ENCODE measurements around the gene PARD6B. TPM values are rescaled to one million over a fixed set of nuclear protein-coding genes. Genes with fewer than 3 reads are reported as not detected.

Gene PARD6B
- total and polyA plus RNA-seq, 4 experiments from 2014 or later = 0.71 to 12.7 (median 5.9) TPM

GRCh38 chr20:50721881-50722281 lies 9.5 kb upstream of the PARD6B start:
- CTCF ChIA-PET (ENCODE audit: partially characterized antibody) = no interaction called here
- no peak overlapping the region for H3K27ac Mint-ChIP-seq
- H3K9me3 Mint-ChIP-seq = no peaks in the 10 kb centered on the region
- Histone ChIP-seq H3K4me3 (ENCODE audit: low read length in 2 of 2) (no peak overlapping the region), H3K4me1 (ENCODE audit: insufficient read depth, low read length) (no peaks in the 10 kb centered on the region), H3K36me3 (ENCODE audit: insufficient read depth, low read length) (no peaks in the 10 kb centered on the region), H3K27ac (ENCODE audit: low read depth, low read length) (no peak overlapping the region), H3K27me3 (ENCODE audit: insufficient read depth, low read length) (no peaks in the 10 kb centered on the region), H3K9me3 (ENCODE audit: control insufficient read depth in 1 of 2, low read length in 2 of 2) (no peaks in the 10 kb centered on the region)
- intact Hi-C loops (cut with micrococcal nuclease) = no loop called here
- H3K4me3 Mint-ChIP-seq = no peak overlapping the region
- H3K36me3 Mint-ChIP-seq = no peaks in the 10 kb centered on the region
- H3K4me1 Mint-ChIP-seq = no peaks in the 10 kb centered on the region
- DNase-seq = no peak
- peaks cover 0 to 2% of the 10 kb centered on the region in 2 donors for H3K27me3 Mint-ChIP-seq
- POLR2A ChIA-PET (ENCODE audit: partially characterized antibody) = no interaction called here

- Histone ChIP-seq H3K4me3 (ENCODE audit: low read length in 2 of 2) (no peak overlapping the region), H3K9me3 (ENCODE audit: control insufficient read depth in 1 of 2, low read length in 2 of 2) (no peaks in the 10 kb centered on the region), H3K4me1 (ENCODE audit: insufficient read depth, low read length) (no peaks in the 10 kb centered on the region), H3K27me3 (ENCODE audit: insufficient read depth, low read length) (no peaks in the 10 kb centered on the region), H3K36me3 (ENCODE audit: insufficient read depth, low read length) (no peaks in the 10 kb centered on the region), H3K27ac (ENCODE audit: low read depth, low read length) (no peak overlapping the region)
- intact Hi-C loops (cut with micrococcal nuclease) = no loop called here
- Mint-ChIP-seq H3K9me3 (no peaks in the 10 kb centered on the region), H3K27me3 (peaks cover 0 to 2% of the 10 kb centered on the region in 2 donors), H3K27ac (no peak overlapping the region), H3K4me3 (no peak overlapping the region), H3K4me1 (no peaks in the 10 kb centered on the region), H3K36me3 (no peaks in the 10 kb centered on the region)
- DNase-seq = no peak
- ChIA-PET POLR2A (ENCODE audit: partially characterized antibody) (no interaction called here), CTCF (ENCODE audit: partially characterized antibody) (no interaction called here)
Observed at GRCh38 chr20:50722424-50723155, 8.8 kb upstream of the PARD6B start.

DNA sequence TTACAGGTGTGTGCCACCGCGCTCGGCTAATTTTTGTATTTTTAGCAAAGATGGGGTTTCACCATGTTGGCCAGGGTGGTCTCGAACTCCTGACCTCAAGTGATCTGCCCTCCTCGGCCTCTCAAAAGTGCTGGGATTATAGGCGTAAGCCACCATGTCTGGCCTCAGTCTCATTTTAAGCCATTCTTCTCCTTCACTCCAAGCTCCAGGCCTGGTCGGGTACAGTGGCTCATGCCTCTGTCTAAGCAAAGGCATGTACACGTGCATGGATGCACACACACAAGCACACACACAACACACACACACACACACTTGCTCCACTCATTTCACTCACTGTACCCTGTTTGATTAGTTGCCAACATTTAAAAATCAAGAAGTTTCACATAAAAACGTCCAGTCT lies 7.7 kb upstream of the PARD6B start:
- POLR2A ChIA-PET (ENCODE audit: partially characterized antibody) = no interaction called here
- intact Hi-C loops (cut with micrococcal nuclease) = no loop called here
- Mint-ChIP-seq H3K27ac (no peak overlapping the region), H3K9me3 (no peaks in the 10 kb centered on the region), H3K4me3 (no peak overlapping the region), H3K4me1 (no peaks in the 10 kb centered on the region), H3K36me3 (no peaks in the 10 kb centered on the region), H3K27me3 (no peaks in the 10 kb centered on the region)
- CTCF ChIA-PET (ENCODE audit: partially characterized antibody) = no interaction called here
- Histone ChIP-seq H3K27me3 (ENCODE audit: insufficient read depth, low read length) (no peaks in the 10 kb centered on the region), H3K36me3 (ENCODE audit: insufficient read depth, low read length) (no peaks in the 10 kb centered on the region), H3K9me3 (ENCODE audit: control insufficient read depth in 1 of 2, low read length in 2 of 2) (no peaks in the 10 kb centered on the region), H3K27ac (ENCODE audit: low read depth, low read length) (no peak overlapping the region), H3K4me3 (ENCODE audit: low read length in 2 of 2) (no peak overlapping the region), H3K4me1 (ENCODE audit: insufficient read depth, low read length) (no peaks in the 10 kb centered on the region)
- no peak for DNase-seq

DNA sequence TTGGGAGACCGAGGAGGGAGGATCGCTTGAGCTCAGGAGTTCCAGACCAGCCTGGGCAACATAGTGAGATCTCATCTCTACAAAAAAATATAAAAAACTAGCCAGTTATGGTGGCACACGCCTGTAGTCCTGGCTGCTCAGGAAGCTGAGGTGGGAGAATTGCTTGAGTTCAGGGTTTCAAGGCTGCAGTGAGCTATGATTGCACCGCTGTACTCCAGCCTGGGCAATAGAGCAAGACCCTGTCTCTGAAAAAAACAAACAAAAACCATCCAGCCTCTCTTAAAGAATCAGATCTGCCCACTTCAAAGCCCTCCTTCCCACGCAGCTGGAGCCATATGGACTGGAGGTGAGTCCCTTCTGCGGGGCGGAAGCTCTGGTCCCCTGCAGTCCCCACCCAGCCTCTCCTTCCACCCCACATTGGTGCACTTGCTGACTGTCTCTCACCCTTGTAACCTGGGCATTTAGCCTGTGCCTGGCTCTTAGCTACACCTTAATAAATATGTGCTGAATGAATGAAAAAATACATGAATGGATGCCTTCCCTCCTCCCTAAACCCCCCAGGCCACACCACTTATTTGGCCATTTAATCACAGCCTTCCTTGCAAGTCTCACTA lies 7.2 kb upstream of the PARD6B start:
- CTCF ChIA-PET (ENCODE audit: partially characterized antibody) = no interaction called here

GRCh38 chr20:50724851-50725723 lies 6.3 kb upstream of the PARD6B start:
- Mint-ChIP-seq H3K27ac (no peak overlapping the region), H3K4me1 (peaks cover 0 to under 1% (median 0%) of the 10 kb centered on the region in 4 donors), H3K9me3 (peaks cover 0 to 2% (median 0%) of the 10 kb centered on the region in 8 donors), H3K36me3 (no peaks in the 10 kb centered on the region), H3K27me3 (no peaks in the 10 kb centered on the region), H3K4me3 (no peak overlapping the region)
- intact Hi-C loops (cut with micrococcal nuclease) = no loop called here
- Histone ChIP-seq H3K4me1 (ENCODE audit: insufficient read depth, low read length) (no peaks in the 10 kb centered on the region), H3K9me3 (ENCODE audit: control insufficient read depth in 1 of 2, low read length in 2 of 2) (no peaks in the 10 kb centered on the region), H3K4me3 (ENCODE audit: low read length in 2 of 2) (no peak overlapping the region), H3K27me3 (ENCODE audit: insufficient read depth, low read length) (no peaks in the 10 kb centered on the region), H3K36me3 (ENCODE audit: insufficient read depth, low read length) (no peaks in the 10 kb centered on the region), H3K27ac (ENCODE audit: low read depth, low read length) (no peak overlapping the region)
- DNase-seq = no peak
- POLR2A ChIA-PET (ENCODE audit: partially characterized antibody) = no interaction called here
- CTCF ChIA-PET (ENCODE audit: partially characterized antibody) = interaction anchor here (1.3 kb wide), 1 partner anchor 69 kb away, joined by 4 read pairs; no protein-coding TSS in a partner anchor

More for the DNA sequence above, 7.2 kb upstream of the PARD6B start:
- no peaks in the 10 kb centered on the region for H3K4me1 ChIP-seq (ENCODE audit: insufficient read depth, low read length)
- H3K27ac ChIP-seq (ENCODE audit: low read depth, low read length) = no peak overlapping the region
- no peak for DNase-seq
- H3K9me3 ChIP-seq (ENCODE audit: control insufficient read depth in 1 of 2, low read length in 2 of 2) = no peaks in the 10 kb centered on the region
- intact Hi-C loops (cut with micrococcal nuclease) = no loop called here
- H3K27me3 ChIP-seq (ENCODE audit: insufficient read depth, low read length) = no peaks in the 10 kb centered on the region
- Mint-ChIP-seq H3K27ac (no peak overlapping the region), H3K4me1 (no peaks in the 10 kb centered on the region), H3K4me3 (no peak overlapping the region), H3K27me3 (no peaks in the 10 kb centered on the region), H3K9me3 (peaks cover 0 to 2% (median 0%) of the 10 kb centered on the region in 8 donors), H3K36me3 (no peaks in the 10 kb centered on the region)
- H3K36me3 ChIP-seq (ENCODE audit: insufficient read depth, low read length) = no peaks in the 10 kb centered on the region
- POLR2A ChIA-PET (ENCODE audit: partially characterized antibody) = no interaction called here
- no peak overlapping the region for H3K4me3 ChIP-seq (ENCODE audit: low read length in 2 of 2)

DNA sequence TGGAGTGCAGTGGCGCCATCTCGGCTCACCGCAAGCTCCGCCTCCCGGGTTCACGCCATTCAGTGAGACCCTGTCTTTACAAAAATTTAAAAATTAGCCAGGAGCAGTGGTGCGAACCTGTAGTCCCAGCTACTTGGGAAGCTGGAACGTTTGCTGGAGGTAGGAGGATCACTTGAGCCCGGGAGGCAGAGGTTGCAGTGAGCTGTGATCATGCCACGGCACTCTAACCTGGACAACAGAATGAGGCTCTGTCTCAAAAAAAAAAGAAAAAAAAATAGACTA lies 5.7 kb upstream of the PARD6B start:
- Mint-ChIP-seq H3K4me1 (peaks cover 0 to 6% (median under 1%) of the 10 kb centered on the region in 4 donors), H3K27ac (no peak overlapping the region), H3K4me3 (no peak overlapping the region), H3K36me3 (no peaks in the 10 kb centered on the region), H3K27me3 (no peaks in the 10 kb centered on the region), H3K9me3 (peaks cover 0 to 2% (median 0%) of the 10 kb centered on the region in 8 donors)
- CTCF ChIA-PET (ENCODE audit: partially characterized antibody) = interaction anchor here (1.3 kb wide), 1 partner anchor 69 kb away, joined by 4 read pairs; no protein-coding TSS in a partner anchor
- Histone ChIP-seq H3K36me3 (ENCODE audit: insufficient read depth, low read length) (no peaks in the 10 kb centered on the region), H3K9me3 (ENCODE audit: control insufficient read depth in 1 of 2, low read length in 2 of 2) (no peaks in the 10 kb centered on the region), H3K27me3 (ENCODE audit: insufficient read depth, low read length) (no peaks in the 10 kb centered on the region), H3K4me1 (ENCODE audit: insufficient read depth, low read length) (peaks cover 4% of the 10 kb centered on the region), H3K4me3 (ENCODE audit: low read length in 2 of 2) (no peak overlapping the region), H3K27ac (ENCODE audit: low read depth, low read length) (no peak overlapping the region)
- POLR2A ChIA-PET (ENCODE audit: partially characterized antibody) = no interaction called here
- intact Hi-C loops (cut with micrococcal nuclease) = no loop called here
- DNase-seq = no peak

DNA sequence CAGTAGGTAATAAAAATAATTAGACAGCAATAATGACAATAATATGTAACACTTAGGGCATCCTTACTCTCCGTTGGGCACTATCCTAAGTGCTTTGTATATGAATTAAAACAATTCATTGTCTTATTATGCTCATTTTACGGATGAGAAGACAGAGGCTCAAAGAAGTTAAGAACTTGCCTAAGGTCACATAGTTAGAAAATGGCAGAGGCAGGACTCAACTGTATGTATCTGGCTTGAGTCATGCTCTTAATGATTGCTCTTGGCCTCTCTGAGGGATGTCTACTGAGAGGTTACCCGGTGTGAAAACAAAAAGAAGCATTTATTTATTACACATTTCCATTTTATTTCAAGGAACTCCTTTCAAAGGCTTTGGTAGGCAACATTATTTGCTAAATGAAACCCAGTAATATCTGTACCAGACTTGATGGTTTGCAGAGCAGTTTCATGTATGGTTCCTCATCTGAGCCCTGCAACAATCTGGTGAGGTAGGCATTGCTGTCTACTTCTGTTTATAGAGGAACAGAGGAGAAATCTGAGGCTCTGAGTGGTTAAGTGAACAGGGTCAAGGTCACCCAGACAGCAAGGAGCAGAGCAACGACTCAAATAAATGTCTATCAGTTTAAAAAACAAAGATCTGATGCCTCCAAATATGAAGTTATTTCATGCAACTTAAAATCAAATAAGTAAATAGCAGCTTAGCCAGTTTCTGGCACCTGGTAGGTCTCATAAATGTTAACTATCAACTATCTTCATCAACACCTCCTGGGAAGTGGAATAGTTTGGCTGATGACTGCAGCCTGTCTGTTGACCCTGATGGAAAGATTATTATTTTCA lies 4.2 kb upstream of the PARD6B start:
- H3K27ac Mint-ChIP-seq = no peak overlapping the region
- H3K36me3 Mint-ChIP-seq = peaks cover 0 to 3% of the 10 kb centered on the region in 2 donors
- ChIA-PET POLR2A (ENCODE audit: partially characterized antibody) (no interaction called here), CTCF (ENCODE audit: partially characterized antibody) (no interaction called here)
- H3K27me3 Mint-ChIP-seq = no peaks in the 10 kb centered on the region
- H3K36me3 ChIP-seq (ENCODE audit: insufficient read depth, low read length) = no peaks in the 10 kb centered on the region
- no peak overlapping the region for H3K4me3 Mint-ChIP-seq
- peaks cover 0 to 2% (median 0%) of the 10 kb centered on the region in 8 donors for H3K9me3 Mint-ChIP-seq
- H3K27ac ChIP-seq (ENCODE audit: low read depth, low read length) = no peak overlapping the region
- DNase-seq = no peak
- H3K9me3 ChIP-seq (ENCODE audit: control insufficient read depth in 1 of 2, low read length in 2 of 2) = no peaks in the 10 kb centered on the region
- H3K4me1 ChIP-seq (ENCODE audit: insufficient read depth, low read length) = peaks cover 8% of the 10 kb centered on the region
- intact Hi-C loops (cut with micrococcal nuclease) = no loop called here
- H3K27me3 ChIP-seq (ENCODE audit: insufficient read depth, low read length) = no peaks in the 10 kb centered on the region
- peaks cover 2 to 10% (median 6%) of the 10 kb centered on the region in 4 donors for H3K4me1 Mint-ChIP-seq
- H3K4me3 ChIP-seq (ENCODE audit: low read length in 2 of 2) = no peak overlapping the region
